ENCODE results near the gene FCHSD1.

GRCh38 chr5:141637123-141637766 is 14.0 kb downstream of the FCHSD1 start:
- TF ChIP-seq RFX5 (IDR thresholded peaks at IDR 0.05; ENCODE audit: low read depth, low read length) = no peak
- TF ChIP-seq POLR2A (IDR thresholded peaks at IDR 0.05; ENCODE audit: low read depth, low read length) = no peak
- TF ChIP-seq, protein P1, sequence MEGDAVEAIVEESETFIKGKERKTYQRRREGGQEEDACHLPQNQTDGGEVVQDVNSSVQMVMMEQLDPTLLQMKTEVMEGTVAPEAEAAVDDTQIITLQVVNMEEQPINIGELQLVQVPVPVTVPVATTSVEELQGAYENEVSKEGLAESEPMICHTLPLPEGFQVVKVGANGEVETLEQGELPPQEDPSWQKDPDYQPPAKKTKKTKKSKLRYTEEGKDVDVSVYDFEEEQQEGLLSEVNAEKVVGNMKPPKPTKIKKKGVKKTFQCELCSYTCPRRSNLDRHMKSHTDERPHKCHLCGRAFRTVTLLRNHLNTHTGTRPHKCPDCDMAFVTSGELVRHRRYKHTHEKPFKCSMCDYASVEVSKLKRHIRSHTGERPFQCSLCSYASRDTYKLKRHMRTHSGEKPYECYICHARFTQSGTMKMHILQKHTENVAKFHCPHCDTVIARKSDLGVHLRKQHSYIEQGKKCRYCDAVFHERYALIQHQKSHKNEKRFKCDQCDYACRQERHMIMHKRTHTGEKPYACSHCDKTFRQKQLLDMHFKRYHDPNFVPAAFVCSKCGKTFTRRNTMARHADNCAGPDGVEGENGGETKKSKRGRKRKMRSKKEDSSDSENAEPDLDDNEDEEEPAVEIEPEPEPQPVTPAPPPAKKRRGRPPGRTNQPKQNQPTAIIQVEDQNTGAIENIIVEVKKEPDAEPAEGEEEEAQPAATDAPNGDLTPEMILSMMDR (conservative IDR thresholded peaks at IDR 0.05; ENCODE audit: low read depth, low read length) = no peak
- no peak for TF ChIP-seq RCOR1 (IDR thresholded peaks at IDR 0.05; ENCODE audit: insufficient replicate concordance, low read length)
- TF ChIP-seq RAD21 (IDR thresholded peaks at IDR 0.05; ENCODE audit: low read length) = no peak
- TF ChIP-seq MAZ (IDR thresholded peaks at IDR 0.05; ENCODE audit: borderline replicate concordance, low read depth, low read length) = no peak
- TF ChIP-seq NFE2L2 (IDR thresholded peaks at IDR 0.05; ENCODE audit: low read depth, low read length) = no peak
- TF ChIP-seq CEBPB (IDR thresholded peaks at IDR 0.05; ENCODE audit: low read depth, low read length) = no peak
- no peak for TF ChIP-seq ELK1 (IDR thresholded peaks at IDR 0.05; ENCODE audit: borderline replicate concordance, low read depth, low read length)
- TF ChIP-seq BHLHE40 (IDR thresholded peaks at IDR 0.05; ENCODE audit: low read depth, low read length) = no peak
- no peak for TF ChIP-seq MAFK (IDR thresholded peaks at IDR 0.05; ENCODE audit: low read depth, low read length)
- TF ChIP-seq MXI1 (IDR thresholded peaks at IDR 0.05; ENCODE audit: borderline replicate concordance, low read depth, low read length) = no peak
- TF ChIP-seq SMC3 (IDR thresholded peaks at IDR 0.05; ENCODE audit: low read depth, low read length) = no peak
- no peak for TF ChIP-seq USF2 (IDR thresholded peaks at IDR 0.05; ENCODE audit: low read depth, low read length)

Measured in IMR-90 (cell line).